Hepatic stellate cell (primary cell): Measurements from ENCODE around the gene MOB3B.

Source experiments
- DNase-seq: peaks from one replicate; pipeline ENCODE4 v3.0.0; 2011; ENCODE audit warnings: low spot score

Gene MOB3B

GRCh38 chr9:27276193-27277030 lies 253.2 kb downstream of the MOB3B start:
- peak; percentile 46 for DNase-seq
